Stimulated activated CD8-positive, alpha-beta memory T cell treated with anti-CD3 and anti-CD28 coated beads, Interleukin-7, amount 100 ng/mL, for 48 hours (primary cell): ENCODE results near the gene NPIPA8.
"Not testable (repeated sequence)": the region's sequence is repeated elsewhere in the genome, so short reads cannot be mapped to it uniquely, and the experiment has no call there.

Experiments used
- DNase-seq, 2 donors: peaks; one replicate each; pipeline ENCODE4 v3.0.0-alpha.2; 2020; ENCODE audit warnings: low read depth in 1 of 2; ENCODE audit errors: extremely low read depth in 1 of 2

The NPIPA8 gene

DNA sequence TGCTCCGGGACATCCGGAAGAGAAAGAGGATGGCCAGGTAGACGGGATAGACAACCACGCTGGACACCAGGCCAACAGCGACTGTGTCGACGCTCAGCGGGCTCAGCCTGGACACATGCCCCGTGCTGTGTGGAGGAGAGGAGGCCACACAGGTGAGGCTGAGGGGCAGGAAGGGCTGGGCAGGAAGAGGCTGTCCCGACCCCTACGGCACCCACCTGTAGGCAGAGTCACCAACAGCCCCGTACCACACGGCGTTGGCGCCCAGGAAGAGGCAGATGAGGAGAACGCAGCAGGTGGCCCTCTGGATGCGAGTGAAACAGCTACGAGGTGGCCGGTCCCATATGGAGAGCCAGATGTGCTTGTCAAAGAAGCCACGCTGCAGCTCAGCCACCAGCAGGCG is at the start of gene NPIPA8:
Gene NPIPA8, minus strand, starts transcription at position 101 of the 400 bp plus-strand sequence. CDS start 4,074 bp downstream, outside the sequence.
- DNase-seq: not testable (repeated sequence)

DNA sequence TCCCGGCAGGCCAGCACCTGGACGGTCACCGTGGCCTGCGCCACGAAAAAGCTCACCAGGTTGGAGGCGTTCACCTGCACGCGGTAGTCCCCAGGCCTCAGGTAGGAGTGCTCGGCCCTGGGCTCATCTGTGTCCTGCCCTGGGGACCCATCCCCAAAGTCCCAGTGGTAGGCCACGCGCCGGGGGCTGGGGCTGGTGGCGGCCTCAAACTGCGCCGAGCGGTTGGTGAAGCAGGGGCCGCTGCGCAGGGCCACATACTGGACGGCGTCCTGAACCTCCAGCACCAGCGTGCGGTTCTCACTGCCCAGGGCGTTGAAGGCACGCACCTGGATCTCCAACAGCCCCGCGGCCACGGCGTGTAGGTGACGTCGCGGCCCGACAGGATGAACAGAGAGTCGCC is 48.7 kb upstream of the NPIPA8 start:
- not testable (repeated sequence) for DNase-seq

GRCh38 chr16:18384869-18385268 is 48.3 kb upstream of the NPIPA8 start:
- not testable (repeated sequence) for DNase-seq

DNA sequence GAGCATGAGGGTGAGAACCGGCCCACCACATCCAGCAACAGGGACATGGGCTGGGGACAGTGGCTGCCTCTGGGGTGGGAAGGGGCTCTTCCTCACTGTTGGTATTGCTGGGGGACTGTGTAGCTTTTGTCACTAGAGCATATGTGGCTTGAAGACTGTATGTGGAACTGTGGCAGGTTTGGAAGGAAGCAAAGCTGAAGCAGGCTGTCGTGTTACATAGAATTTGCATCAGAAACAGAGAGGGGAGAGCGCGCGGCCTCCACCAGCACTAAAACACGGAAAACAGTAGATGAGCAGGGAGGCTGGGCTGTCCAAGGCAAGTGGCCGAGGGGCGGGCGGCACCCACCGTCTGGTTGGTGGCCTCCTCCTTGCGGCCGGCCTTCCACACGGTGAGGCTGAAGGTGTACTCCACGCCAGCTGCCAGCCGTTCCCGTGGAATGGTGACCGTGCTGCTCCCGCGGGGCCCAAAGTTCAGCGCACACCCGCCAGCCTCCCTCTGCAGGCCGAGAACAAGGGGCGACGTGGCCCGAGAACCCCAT is 47.6 kb upstream of the NPIPA8 start:
- not testable (repeated sequence) for DNase-seq

DNA sequence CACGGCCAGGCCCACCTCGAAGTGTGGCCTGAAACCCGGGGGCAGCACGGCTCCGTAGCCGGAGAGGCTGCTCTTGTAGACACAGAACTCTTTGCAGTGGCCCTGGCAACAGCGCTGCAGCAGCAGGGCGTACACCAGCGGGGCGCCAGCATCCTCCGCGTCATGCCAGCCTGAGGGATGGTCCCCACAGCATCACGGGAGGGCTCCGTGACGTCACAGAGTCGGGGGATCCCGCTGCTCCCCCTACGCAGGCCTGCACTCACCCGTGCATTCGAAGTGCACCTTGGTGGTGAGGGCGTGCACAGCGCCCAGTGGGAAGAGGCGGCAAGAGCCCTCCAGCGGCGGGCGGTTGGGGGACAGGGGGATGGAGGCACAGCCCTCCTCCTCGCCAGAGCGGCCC is 46.2 kb upstream of the NPIPA8 start:
- DNase-seq: not testable (repeated sequence)

DNA sequence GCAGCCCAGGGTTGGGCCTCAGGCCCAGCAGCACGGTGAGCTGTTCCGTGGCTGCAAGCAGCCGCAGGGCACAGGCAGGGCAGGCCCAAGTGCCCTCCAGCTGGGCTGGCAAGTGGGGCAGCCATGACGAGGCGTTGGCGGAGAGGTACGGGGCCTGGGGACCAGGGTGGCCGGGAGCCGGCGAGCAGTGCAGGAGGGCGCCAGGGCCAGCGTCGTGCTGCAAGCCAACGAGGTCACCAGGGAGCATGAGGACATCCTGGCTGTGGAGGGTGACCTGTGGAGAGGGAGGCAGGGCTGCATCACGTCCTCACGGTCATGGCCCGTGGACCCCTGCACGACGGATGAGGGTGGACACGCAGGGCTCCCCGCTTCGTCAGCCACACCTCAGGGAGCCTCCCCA is 11.2 kb upstream of the NPIPA8 start:
- not testable (repeated sequence) for DNase-seq

DNA sequence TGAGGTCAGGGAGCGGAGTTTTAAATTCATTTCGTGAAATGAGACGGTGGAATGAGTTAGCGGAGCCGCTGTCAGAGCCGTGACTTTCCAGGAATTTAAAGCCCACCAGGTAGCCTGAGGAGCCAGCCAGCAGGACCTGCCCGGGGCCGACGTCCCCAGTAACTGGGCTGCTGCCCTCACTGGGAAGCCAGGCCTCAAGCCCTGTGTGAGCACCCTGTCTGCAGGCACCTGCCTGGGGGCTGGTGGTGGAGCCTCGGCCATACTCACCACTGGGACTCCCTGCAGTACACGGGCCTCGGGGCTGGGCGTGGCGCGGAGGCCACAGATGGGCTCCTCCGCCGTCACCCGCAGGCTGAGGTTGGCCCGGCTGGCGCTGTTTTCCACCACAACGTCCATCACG is 10.5 kb upstream of the NPIPA8 start:
- not testable (repeated sequence) for DNase-seq

DNA sequence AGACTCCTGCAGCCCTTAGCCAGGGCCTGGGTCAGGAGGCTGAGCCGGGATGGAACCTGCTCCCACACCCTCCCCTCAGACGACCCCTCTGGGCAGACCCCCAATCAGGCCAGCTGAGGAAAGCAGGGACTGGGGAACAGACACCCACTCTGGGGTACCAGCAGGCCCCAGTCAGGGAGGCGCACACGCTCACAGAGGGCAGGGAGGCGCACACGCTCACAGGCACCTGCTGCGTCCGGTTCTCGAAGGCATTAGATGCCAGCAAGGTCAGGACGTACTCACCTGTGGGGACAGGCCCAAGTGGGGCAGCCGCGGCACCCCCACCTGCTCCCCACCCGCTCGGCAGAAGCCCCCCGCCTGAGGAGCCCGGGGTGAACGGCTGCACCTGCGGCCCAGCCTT is 8.1 kb upstream of the NPIPA8 start:
- DNase-seq: not testable (repeated sequence)

DNA sequence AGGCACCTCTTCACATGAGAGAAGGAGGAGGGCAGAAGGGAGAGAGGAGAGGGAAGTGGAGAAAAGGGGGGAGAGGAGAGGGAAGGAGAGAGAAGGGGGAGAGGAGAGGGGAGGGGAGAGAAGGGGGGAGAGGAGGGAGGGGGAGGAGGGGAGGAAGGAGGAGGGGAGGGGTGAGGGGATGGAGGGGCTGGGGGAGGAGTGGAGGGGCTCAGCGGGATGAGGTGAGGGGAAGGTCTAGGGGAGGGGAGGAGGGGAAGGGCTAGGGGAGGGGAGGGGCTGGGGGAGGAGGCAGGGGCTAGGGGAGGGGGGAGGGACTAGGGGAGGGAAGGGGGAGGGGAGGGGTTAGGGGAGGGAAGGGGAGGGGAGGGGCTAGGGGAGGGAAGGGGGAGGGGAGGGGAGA is 5.5 kb upstream of the NPIPA8 start:
- not testable (repeated sequence) for DNase-seq

GRCh38 chr16:18341417-18341960 is 5.0 kb upstream of the NPIPA8 start:
- not testable (repeated sequence) for DNase-seq

- not testable (repeated sequence) for DNase-seq
These were observed 2.7 kb upstream of the NPIPA8 start for GRCh38 chr16:18339210-18339609.

DNA sequence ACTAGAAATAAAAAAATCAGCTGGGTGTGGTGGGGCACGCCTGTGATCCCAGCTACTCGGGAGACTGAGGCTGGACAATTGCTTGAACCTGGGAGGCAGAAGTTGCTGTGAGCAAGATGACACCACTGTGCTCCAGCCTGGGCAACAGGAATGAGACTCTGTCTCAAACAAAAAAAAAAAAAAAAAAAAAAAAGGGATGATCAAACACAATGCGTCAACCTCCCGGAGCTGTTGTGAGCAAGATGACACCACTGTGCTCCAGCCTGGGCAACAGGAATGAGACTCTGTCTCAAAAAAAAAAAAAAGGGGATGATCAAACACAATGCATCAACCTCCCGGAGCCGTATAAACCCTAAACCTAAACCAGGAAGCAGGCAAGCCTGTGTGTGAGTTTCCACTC is 24.7 kb downstream of the NPIPA8 start:
- not testable (repeated sequence) for DNase-seq

DNA sequence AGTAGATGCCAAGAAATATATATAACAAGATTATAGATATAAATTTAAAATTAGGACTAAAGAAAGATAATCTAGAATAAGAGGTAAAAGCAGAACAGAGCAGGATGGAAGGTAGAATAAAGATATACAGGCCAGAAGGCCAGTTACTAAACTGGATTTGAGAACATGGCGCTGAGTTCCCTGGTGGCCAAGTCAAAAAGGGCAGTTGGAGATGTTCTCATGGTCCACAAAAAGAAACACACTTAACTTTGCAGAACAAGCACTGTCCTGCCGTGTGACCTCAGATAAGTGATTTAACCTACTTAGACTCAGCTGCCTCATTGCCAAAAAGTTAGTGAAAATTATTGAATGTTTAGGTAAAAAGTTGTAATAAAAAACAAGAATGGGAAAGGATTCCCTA is 27.4 kb downstream of the NPIPA8 start:
- DNase-seq: not testable (repeated sequence)

DNA sequence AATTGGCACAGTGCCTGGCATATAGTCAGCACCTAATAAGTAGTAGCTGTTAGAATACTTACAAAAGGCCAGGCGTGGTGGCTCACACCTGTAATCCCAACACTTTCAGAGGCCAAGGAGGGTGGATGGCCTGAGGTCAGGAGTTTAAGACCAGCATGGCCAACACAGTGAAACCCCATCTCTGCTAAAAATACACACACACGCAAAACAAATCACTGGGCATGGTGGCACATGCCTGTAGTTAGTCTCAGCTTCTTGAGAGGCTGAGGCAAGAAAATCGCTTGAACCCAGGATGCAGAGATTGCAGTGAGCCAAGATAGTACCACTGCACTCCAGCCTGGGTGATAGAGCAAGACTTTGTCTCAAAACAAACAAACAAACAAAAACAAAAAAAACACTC is 29.3 kb downstream of the NPIPA8 start:
- not testable (repeated sequence) for DNase-seq

DNA sequence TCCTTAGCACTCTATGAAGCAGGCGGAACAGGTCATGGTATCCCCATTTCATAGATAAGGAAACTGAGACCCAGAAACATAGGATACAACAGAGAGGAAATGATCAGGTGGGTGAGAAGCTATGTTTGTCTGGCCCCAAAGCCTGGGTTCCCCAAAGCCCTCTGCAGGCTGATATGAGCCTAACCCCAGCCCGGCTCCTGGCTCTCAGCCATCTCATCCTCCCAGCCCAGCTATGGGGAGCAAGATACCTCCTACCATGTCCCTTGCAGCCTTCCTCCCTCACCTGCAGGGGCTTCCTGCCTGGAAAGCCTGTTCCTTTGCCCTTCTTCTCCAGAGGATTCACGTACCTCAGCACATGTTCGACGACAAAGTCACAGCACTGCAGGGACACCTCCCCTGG is 30.5 kb downstream of the NPIPA8 start:
- DNase-seq: not testable (repeated sequence)

DNA sequence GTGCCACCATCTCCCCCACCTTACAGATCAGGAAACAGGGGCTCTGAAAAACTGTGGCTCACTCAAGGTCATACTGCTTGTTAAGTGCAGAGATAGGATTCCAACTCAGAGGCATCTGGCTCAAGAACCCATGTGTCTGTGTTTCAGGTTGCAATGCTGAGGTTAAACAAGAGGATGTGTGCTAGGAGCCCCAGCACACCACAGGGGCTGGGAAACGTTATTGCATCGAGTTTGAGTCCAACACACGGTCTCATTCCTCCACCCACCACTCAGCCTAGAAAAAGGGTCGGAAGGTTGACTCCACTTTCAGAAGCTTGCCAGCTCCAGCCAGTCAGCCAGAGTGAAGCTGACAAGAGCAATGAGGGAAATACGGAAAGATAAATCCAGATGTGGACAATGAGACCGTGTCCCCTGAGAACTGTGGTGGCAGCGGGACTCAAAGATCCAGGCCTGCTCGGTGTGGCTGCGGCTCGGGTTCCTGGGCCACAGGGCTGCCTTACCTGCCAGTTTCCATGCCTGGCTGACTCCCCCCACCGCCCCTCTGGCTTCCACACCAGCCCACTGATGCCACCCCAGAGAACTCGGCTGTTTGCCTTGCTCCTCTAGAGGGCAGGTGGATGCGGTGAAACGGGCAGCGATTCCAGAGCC is 33.4 kb downstream of the NPIPA8 start:
- not testable (repeated sequence) for DNase-seq

DNA sequence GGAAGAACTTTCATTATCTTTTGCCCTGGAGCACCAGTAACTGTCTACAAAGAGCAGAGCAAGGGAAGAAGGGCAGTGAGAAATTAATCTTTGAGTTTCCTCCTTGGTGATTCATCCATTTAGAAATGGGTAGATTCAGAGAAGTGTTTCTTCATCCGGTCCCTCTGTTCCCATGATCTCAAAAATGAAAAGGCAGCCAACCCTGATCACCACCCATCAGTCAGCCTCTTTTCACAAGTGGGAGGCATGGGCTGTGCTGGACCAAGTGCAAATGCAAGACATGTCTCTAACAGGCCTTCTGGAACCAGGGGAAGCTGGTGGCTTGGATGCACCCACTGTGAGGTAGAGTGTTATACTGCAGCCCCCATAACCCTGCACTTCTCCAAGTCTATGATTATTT is 38.8 kb downstream of the NPIPA8 start:
- DNase-seq: not testable (repeated sequence)

DNA sequence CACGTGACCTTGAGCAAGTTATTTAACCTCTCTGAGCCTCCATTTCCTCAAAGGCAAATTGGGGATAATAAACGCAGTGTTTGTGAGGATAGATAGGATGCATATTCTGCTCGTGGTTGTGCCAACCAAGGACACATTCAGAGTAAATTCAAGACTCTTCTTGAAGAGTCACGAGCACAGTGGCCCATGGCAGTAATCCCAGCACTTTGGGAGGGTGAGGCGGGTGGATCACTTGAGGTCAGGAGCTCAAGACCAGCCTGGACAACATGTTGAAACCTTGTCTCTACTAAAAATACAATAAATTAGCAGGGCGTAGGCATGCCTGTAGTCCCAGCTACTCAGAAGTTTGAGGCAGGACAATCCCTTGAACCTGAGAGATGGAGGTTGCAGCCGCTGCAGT is 39.6 kb downstream of the NPIPA8 start:
- not testable (repeated sequence) for DNase-seq

- not testable (repeated sequence) for DNase-seq
These were observed 42.2 kb downstream of the NPIPA8 start for GRCh38 chr16:18294371-18294770.

- DNase-seq: not testable (repeated sequence)
These were observed 43.1 kb downstream of the NPIPA8 start for GRCh38 chr16:18293337-18293956.

DNA sequence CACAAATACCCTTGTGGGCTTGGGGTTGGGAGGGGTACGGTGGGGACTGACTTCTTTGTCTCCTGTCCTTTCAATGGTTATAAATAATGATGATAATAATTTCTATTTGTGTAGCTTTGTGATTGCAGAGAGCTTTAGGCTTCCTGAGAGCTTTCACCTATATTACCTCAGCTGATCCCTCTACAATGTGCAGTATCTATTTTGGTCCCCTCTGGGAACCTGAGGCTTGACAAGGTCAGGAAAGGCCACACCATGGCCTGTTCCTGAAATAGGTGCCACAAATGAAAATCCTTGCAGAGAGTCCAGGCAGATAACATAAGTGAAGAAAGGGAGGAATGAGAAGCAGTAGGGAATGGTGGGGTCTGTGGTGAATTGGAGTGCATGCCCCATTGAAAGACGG is 45.6 kb downstream of the NPIPA8 start:
- not testable (repeated sequence) for DNase-seq

GRCh38 chr16:18286342-18286741 is 50.2 kb downstream of the NPIPA8 start:
- DNase-seq: not testable (repeated sequence)
